ENCODE results near the gene GALM. TPM values are rescaled to one million over a fixed set of nuclear protein-coding genes. Genes with fewer than 3 reads are reported as not detected.
"Not testable (repeated sequence)": the region's sequence is repeated elsewhere in the genome, so short reads cannot be mapped to it uniquely, and the experiment has no call there.

The GALM gene
- total and polyA plus RNA-seq, 10 of the 15 experiments (the other 5 are each of a cell fraction or from before 2014, with no cell fraction given) = 1.1 to 4.0 (median 1.7) TPM

- TF ChIP-seq BCLAF1 (IDR thresholded peaks at IDR 0.05) (no peak), NFXL1 (IDR thresholded peaks at IDR 0.05; ENCODE audit: borderline replicate concordance) (no peak), USF2 (IDR thresholded peaks at IDR 0.05; ENCODE audit: borderline replicate concordance, low read depth, low read length) (no peak)
Observed at GRCh38 chr2:38682008-38682575, 16.2 kb downstream of the GALM start (continued).

- H3K27me3 ChIP-seq (replicated peaks in 1 of 2; ENCODE audit: control insufficient read depth in 2 of 2, insufficient read depth in 2 of 2, low read length in 1 of 2); H3K36me3 ChIP-seq (ENCODE audit: control insufficient read depth in 2 of 2, insufficient read depth in 2 of 2, low read length in 1 of 2); H3K27ac ChIP-seq (ENCODE audit: control insufficient read depth, insufficient read depth); FAIRE-seq; H3K4me1 ChIP-seq (ENCODE audit: control insufficient read depth, insufficient read depth, low read length); H4K20me1 ChIP-seq (ENCODE audit: control insufficient read depth, insufficient read depth); ATAC-seq; H3K9me3 ChIP-seq (replicated peaks; ENCODE audit: control insufficient read depth, insufficient read depth, low read length); H3K9ac ChIP-seq (ENCODE audit: control insufficient read depth, insufficient read depth, low read length); BruUV-seq (replicated peaks); DNase-seq (ENCODE audit: low read depth, low spot score); in situ Hi-C loops (cut with MboI); H3K4me3 ChIP-seq; H3K79me2 ChIP-seq (ENCODE audit: control insufficient read depth, insufficient read depth, low read length); RAD21 ChIA-PET (ENCODE audit: unreplicated experiment); intact Hi-C loops (cut with micrococcal nuclease; ENCODE audit: unreplicated experiment); H3K4me2 ChIP-seq (ENCODE audit: control insufficient read depth, insufficient read depth); H2AFZ ChIP-seq (ENCODE audit: control insufficient read depth, low read depth, low read length): not testable (repeated sequence)
- CTCF ChIA-PET = interaction anchor here (1.5 kb wide), 1 partner anchor 11 kb away, joined by 3 read pairs; no protein-coding TSS in a partner anchor
- 60% methylated on average over 10 of the region's 10 CpGs for WGBS (ENCODE audit: insufficient coverage, insufficient replicate concordance, low lambda C conversion rate, missing lambda C conversion rate)
- SMC1A ChIA-PET (ENCODE audit: uncharacterized antibody, unreplicated experiment) = interaction anchor here (0.6 to 1.3 kb wide), 5 partner anchors 9 to 101 kb away, joined by 3 to 4 read pairs (median 3); no protein-coding TSS in a partner anchor
- POLR2A ChIA-PET = interaction anchor here (1.5 kb wide), 1 partner anchor 8 kb away, joined by 4 read pairs; no protein-coding TSS in a partner anchor
Observed at GRCh38 chr2:38682620-38683019, 16.7 kb downstream of the GALM start.
